Smooth muscle cell (in vitro differentiated cells): ENCODE data around the gene TMEM248. TPM values are rescaled to one million over a fixed set of nuclear protein-coding genes. Genes with fewer than 3 reads are reported as not detected.
"Not testable (repeated sequence)": the region's sequence is repeated elsewhere in the genome, so short reads cannot be mapped to it uniquely, and the experiment has no call there.

Source experiments
- DNase-seq: peaks from one replicate; lab custom pipeline; 2025; ENCODE audit not compliant: unreplicated experiment; lab: John Stamatoyannopoulos, UW
- H2AFZ ChIP-seq: fragments of 200-600 bp; sonication (generic); 2 replicates; pipeline ENCODE4 v1.6.0; 2016; ENCODE audit warnings: antibody characterized with exemption, low read depth, mild to moderate bottlenecking
- H3F3A ChIP-seq: fragments of 200-600 bp; sonication (generic); 2 replicates; pipeline ENCODE4 v1.6.0; 2017; ENCODE audit warnings: antibody characterized with exemption, low read depth
- H3K27ac ChIP-seq: fragments of 200-600 bp; sonication (generic); 2 replicates; pipeline ENCODE4 v1.5.1; 2016; ENCODE audit warnings: low read depth, mild to moderate bottlenecking
- H3K27me3 ChIP-seq: fragments of 200-600 bp; sonication (generic); 2 replicates; pipeline ENCODE4 v1.6.1; 2016; ENCODE audit warnings: low read depth, mild to moderate bottlenecking
- H3K36me3 ChIP-seq: fragments of 200-600 bp; sonication (generic); 2 replicates; pipeline ENCODE4 v1.5.1; 2016; ENCODE audit warnings: low read depth
- H3K4me1 ChIP-seq: fragments of 200-600 bp; sonication (generic); 2 replicates; pipeline ENCODE4 v1.5.1; 2016; ENCODE audit warnings: low read depth
- H3K4me2 ChIP-seq: fragments of 200-600 bp; sonication (generic); 2 replicates; pipeline ENCODE4 v1.6.0; 2016; ENCODE audit warnings: mild to moderate bottlenecking
- H3K4me3 ChIP-seq: fragments of 200-600 bp; sonication (generic); 2 replicates; pipeline ENCODE4 v1.5.1; 2016; ENCODE audit warnings: mild to moderate bottlenecking
- H3K79me2 ChIP-seq: fragments of 200-600 bp; sonication (generic); 2 replicates; pipeline ENCODE4 v1.6.0; 2016; ENCODE audit warnings: low read depth, mild to moderate bottlenecking
- H3K9ac ChIP-seq: fragments of 200-600 bp; sonication (generic); 2 replicates; pipeline ENCODE4 v1.6.0; 2016; ENCODE audit warnings: low read depth
- H3K9me3 ChIP-seq: fragments of 200-600 bp; sonication (generic); replicated peaks from 2 replicates; pipeline ENCODE4 v1.5.1; 2016; ENCODE audit warnings: low read depth
- H4K20me1 ChIP-seq: fragments of 200-600 bp; sonication (generic); 2 replicates; pipeline ENCODE4 v1.6.0; 2016; ENCODE audit warnings: low read depth
- CTCF ChIP-seq: fragments of 200-600 bp; sonication (generic); IDR thresholded peaks from 2 replicates; pipeline ENCODE4 v1.5.1; 2017; ENCODE audit warnings: borderline replicate concordance, mild to moderate bottlenecking, antibody characterized with exemption; ENCODE audit not compliant: insufficient read depth, poor library complexity, severe bottlenecking
- WGBS: methylation state at CpG from one replicate; pipeline ENCODE4 v1.1.7; 2016; ENCODE audit warnings: low lambda C conversion rate; 5-methylcytosine and 5-hydroxymethylcytosine counted together
- polyA plus RNA-seq: library from polyadenylated mRNA; unstranded; fragments of >200 nt; fragmentation: Nextera tagmentation; extraction: Ambion mirVana; gene quantifications from 2 replicates; pipeline ENCODE4 v1.2.1, GENCODE V29; 2016
- total RNA-seq: library from RNA; depleted of rRNA; stranded (reverse); fragments of >200 nt; gene quantifications from 2 replicates; pipeline ENCODE4 v1.2.3, GENCODE V29; 2014

TMEM248 gene
- total and polyA plus RNA-seq, 2 experiments from 2014 or later, result 68.2 to 83.1 TPM

GRCh38 chr7:66967029-66967428 is 46.0 kb downstream of the TMEM248 start:
- DNase-seq, result no peak
- H3K79me2 ChIP-seq, result no peaks in the 10 kb centered on the region
- no peaks in the 10 kb centered on the region for H3K9me3 ChIP-seq
- H3K4me1 ChIP-seq, result no peaks in the 10 kb centered on the region
- no peak overlapping the region for H3K4me3 ChIP-seq
- H3K27ac ChIP-seq, result no peak overlapping the region
- WGBS, result 85% methylated on average over 6 of the region's 6 CpGs
- H4K20me1 ChIP-seq, result no peaks in the 10 kb centered on the region
- H3K4me2 ChIP-seq, result no peak overlapping the region
- TF ChIP-seq CTCF, result no peak
- no peak overlapping the region for H2AFZ ChIP-seq
- no peaks in the 10 kb centered on the region for H3K36me3 ChIP-seq
- no peaks in the 10 kb centered on the region for H3K27me3 ChIP-seq
- H3K9ac ChIP-seq, result no peak overlapping the region
- H3F3A ChIP-seq, result no peaks in the 10 kb centered on the region

GRCh38 chr7:66969001-66969400 is 48.0 kb downstream of the TMEM248 start:
- H3K9me3 ChIP-seq, H3K4me2 ChIP-seq, H3K27ac ChIP-seq, H3K9ac ChIP-seq, H3K79me2 ChIP-seq, H3K4me3 ChIP-seq, H3K4me1 ChIP-seq, H3F3A ChIP-seq, DNase-seq, H2AFZ ChIP-seq, H3K27me3 ChIP-seq, H3K36me3 ChIP-seq, H4K20me1 ChIP-seq: not testable (repeated sequence)
- 92% methylated on average over 5 of the region's 5 CpGs for WGBS

GRCh38 chr7:66970310-66970709 is 49.3 kb downstream of the TMEM248 start:
- no peak overlapping the region for H3K9ac ChIP-seq
- H3K9me3 ChIP-seq, result no peaks in the 10 kb centered on the region
- no peaks in the 10 kb centered on the region for H3K27me3 ChIP-seq
- H3F3A ChIP-seq, result no peaks in the 10 kb centered on the region
- no peak overlapping the region for H3K4me2 ChIP-seq
- H3K36me3 ChIP-seq, result no peaks in the 10 kb centered on the region
- no peak for DNase-seq
- TF ChIP-seq CTCF, result no peak
- H4K20me1 ChIP-seq, result no peaks in the 10 kb centered on the region
- H2AFZ ChIP-seq, result no peak overlapping the region
- no peaks in the 10 kb centered on the region for H3K79me2 ChIP-seq
- 83% methylated on average over 5 of the region's 5 CpGs for WGBS
- no peak overlapping the region for H3K27ac ChIP-seq
- no peaks in the 10 kb centered on the region for H3K4me1 ChIP-seq
- no peak overlapping the region for H3K4me3 ChIP-seq

GRCh38 chr7:66974986-66975590 is 54.1 kb downstream of the TMEM248 start:
- H3K4me1 ChIP-seq, result no peaks in the 10 kb centered on the region
- H3K27me3 ChIP-seq, result no peaks in the 10 kb centered on the region
- no peaks in the 10 kb centered on the region for H3K36me3 ChIP-seq
- no peaks in the 10 kb centered on the region for H3F3A ChIP-seq
- no peak overlapping the region for H3K4me3 ChIP-seq
- H3K4me2 ChIP-seq, result no peak overlapping the region
- H3K27ac ChIP-seq, result no peak overlapping the region
- H3K9ac ChIP-seq, result no peak overlapping the region
- WGBS, result 97% methylated on average over 15 of the region's 15 CpGs
- no peak for DNase-seq
- H3K9me3 ChIP-seq, result no peaks in the 10 kb centered on the region
- no peak for TF ChIP-seq CTCF
- H3K79me2 ChIP-seq, result no peaks in the 10 kb centered on the region
- no peaks in the 10 kb centered on the region for H4K20me1 ChIP-seq
- H2AFZ ChIP-seq, result no peak overlapping the region

- H3K4me1 ChIP-seq, H3K36me3 ChIP-seq, H3K27ac ChIP-seq, H3K79me2 ChIP-seq, H3K9me3 ChIP-seq, H2AFZ ChIP-seq, H4K20me1 ChIP-seq, H3K4me3 ChIP-seq, DNase-seq, H3F3A ChIP-seq, H3K4me2 ChIP-seq, H3K27me3 ChIP-seq, H3K9ac ChIP-seq: not testable (repeated sequence)
- 87% methylated on average over 5 of the region's 5 CpGs for WGBS
Observed at GRCh38 chr7:66978312-66978711, 57.3 kb downstream of the TMEM248 start.

GRCh38 chr7:66979013-66979412 is 58.0 kb downstream of the TMEM248 start:
- H3K4me2 ChIP-seq, H3K9me3 ChIP-seq, H3K4me3 ChIP-seq, H3K79me2 ChIP-seq, H3K27me3 ChIP-seq, H3K27ac ChIP-seq, DNase-seq, H3K4me1 ChIP-seq, H3K36me3 ChIP-seq, H4K20me1 ChIP-seq, H2AFZ ChIP-seq, H3K9ac ChIP-seq, H3F3A ChIP-seq: not testable (repeated sequence)
- 97% methylated on average over 2 of the region's 2 CpGs for WGBS

- not testable (repeated sequence) for DNase-seq, H3K4me3 ChIP-seq, H4K20me1 ChIP-seq, H3K9ac ChIP-seq, H2AFZ ChIP-seq, H3K4me1 ChIP-seq, H3K9me3 ChIP-seq, H3F3A ChIP-seq, H3K79me2 ChIP-seq, H3K27me3 ChIP-seq, H3K36me3 ChIP-seq, H3K4me2 ChIP-seq, H3K27ac ChIP-seq
- 90% methylated on average over 1 of the region's 1 CpG for WGBS
Observed at GRCh38 chr7:66980336-66980735, 59.3 kb downstream of the TMEM248 start.
